Tibial nerve (tissue), 4 donors: ENCODE results near the gene ZAR1L. TPM values are rescaled to one million over a fixed set of nuclear protein-coding genes. Genes with fewer than 3 reads are reported as not detected.

Experiments used
- DNase-seq, 2 donors: peaks; one replicate each; pipeline ENCODE4 v3.0.0-alpha.2; 2019; ENCODE audit warnings: low spot score in 2 of 2
- H3K27ac ChIP-seq, 4 donors: fragments of 200-600 bp; sonication (generic) in 3 of 4; one replicate each; pipeline ENCODE4 v1.5.1; 2017 to 2019; ENCODE audit warnings: mild to moderate bottlenecking in 1 of 4
- H3K27me3 ChIP-seq, 2 donors: fragments of 200-600 bp; sonication (generic) in 1 of 2; one replicate each; pipeline versions ENCODE4 v1.5.1 to v1.6.0; 2017 to 2019
- H3K36me3 ChIP-seq, 3 donors: fragments of 200-600 bp; sonication (generic); one replicate each; pipeline ENCODE4 v1.5.1; 2018 to 2019
- H3K4me1 ChIP-seq, 4 donors: fragments of 200-600 bp; sonication (generic) in 3 of 4; one replicate each; pipeline ENCODE4 v1.5.1; 2017 to 2019
- H3K4me3 ChIP-seq, 4 donors: fragments of 200-600 bp; sonication (generic) in 3 of 4; one replicate each; pipeline ENCODE4 v1.5.1; 2017 to 2019; ENCODE audit warnings: mild to moderate bottlenecking in 1 of 4, moderate library complexity in 1 of 4
- H3K9me3 ChIP-seq, 4 donors: fragments of 200-600 bp; sonication (generic) in 3 of 4; one replicate each; pipeline ENCODE4 v1.5.1; 2017 to 2019
- CTCF ChIP-seq, 5 experiments: fragments of 200-600 bp in 3 of 5; fragments of 450-650 bp in 2 of 5; sonication (generic) in 3 of 5; IDR thresholded peaks; one replicate each; pipeline ENCODE4 v1.5.1; 2016 to 2019; ENCODE audit warnings: antibody characterized with exemption in 5 of 5, mild to moderate bottlenecking in 3 of 5, moderate library complexity in 2 of 5
- EP300 ChIP-seq, 2 donors: sonication (generic); formaldehyde crosslinking; IDR thresholded peaks; one replicate each; pipeline ENCODE4 v1.6.1; 2017; ENCODE audit warnings: antibody characterized with exemption in 2 of 2, mild to moderate bottlenecking in 1 of 2
- POLR2A ChIP-seq, 2 donors: fragments of 450-650 bp; IDR thresholded peaks; one replicate each; pipeline ENCODE4 v1.6.1; 2017; ENCODE audit warnings: antibody characterized with exemption in 2 of 2, mild to moderate bottlenecking in 2 of 2, moderate library complexity in 2 of 2
- WGBS, 2 donors: methylation state at CpG; one replicate each; pipeline ENCODE4 v1.1.5; 2018; 5-methylcytosine and 5-hydroxymethylcytosine counted together
- total RNA-seq, 4 donors: library from RNA; depleted of rRNA; stranded (reverse); fragments of >200 nt; gene quantifications; one replicate each; pipeline ENCODE4 v1.1.0, GENCODE V29; 2016

The ZAR1L gene
- total RNA-seq, 4 donors from 2014 or later: 0.42 TPM; not detected in 3

- no peaks in the 10 kb centered on the region for H3K36me3 ChIP-seq
- H3K27ac ChIP-seq: no peak overlapping the region
- TF ChIP-seq POLR2A (IDR thresholded peaks at IDR 0.05) (no peak), CTCF (IDR thresholded peaks at IDR 0.05) (no peak), EP300 (IDR thresholded peaks at IDR 0.05) (no peak)
- H3K4me1 ChIP-seq: no peaks in the 10 kb centered on the region
- no peak overlapping the region for H3K4me3 ChIP-seq
- no peaks in the 10 kb centered on the region for H3K27me3 ChIP-seq
- 88 to 92% methylated on average over 3 of the region's 3 CpGs for WGBS, 2 donors
- DNase-seq: no peak
- H3K9me3 ChIP-seq: no peaks in the 10 kb centered on the region
Measured at GRCh38 chr13:32340914-32341313, 25.8 kb upstream of the ZAR1L start.

GRCh38 chr13:32334671-32335070 is 19.5 kb upstream of the ZAR1L start:
- Histone ChIP-seq H3K4me1 (no peaks in the 10 kb centered on the region), H3K9me3 (no peaks in the 10 kb centered on the region), H3K36me3 (no peaks in the 10 kb centered on the region), H3K27ac (no peak overlapping the region), H3K4me3 (no peak overlapping the region), H3K27me3 (no peaks in the 10 kb centered on the region)
- TF ChIP-seq EP300 (IDR thresholded peaks at IDR 0.05): no peak
- no peak for TF ChIP-seq POLR2A (IDR thresholded peaks at IDR 0.05)
- TF ChIP-seq CTCF (IDR thresholded peaks at IDR 0.05): no peak
- 87 to 95% methylated on average over 2 of the region's 2 CpGs for WGBS, 2 donors
- no peak for DNase-seq

GRCh38 chr13:32330441-32330840 is 15.3 kb upstream of the ZAR1L start:
- Histone ChIP-seq H3K4me3 (no peak overlapping the region), H3K27me3 (no peaks in the 10 kb centered on the region), H3K27ac (no peak overlapping the region), H3K9me3 (no peaks in the 10 kb centered on the region), H3K4me1 (no peaks in the 10 kb centered on the region), H3K36me3 (no peaks in the 10 kb centered on the region)
- WGBS, 2 donors: 89 to 91% methylated on average over 2 of the region's 2 CpGs
- no peak for DNase-seq
- no peak for TF ChIP-seq EP300 (IDR thresholded peaks at IDR 0.05)
- TF ChIP-seq POLR2A (IDR thresholded peaks at IDR 0.05): no peak
- no peak for TF ChIP-seq CTCF (IDR thresholded peaks at IDR 0.05)

GRCh38 chr13:32323912-32324311 is 8.7 kb upstream of the ZAR1L start:
- no peak for DNase-seq
- no peak overlapping the region for H3K27ac ChIP-seq
- no peaks in the 10 kb centered on the region for H3K36me3 ChIP-seq
- TF ChIP-seq CTCF (IDR thresholded peaks at IDR 0.05): no peak
- TF ChIP-seq EP300 (IDR thresholded peaks at IDR 0.05): no peak
- no peak for TF ChIP-seq POLR2A (IDR thresholded peaks at IDR 0.05)
- H3K9me3 ChIP-seq: no peaks in the 10 kb centered on the region
- no peak overlapping the region for H3K4me3 ChIP-seq
- no peaks in the 10 kb centered on the region for H3K4me1 ChIP-seq
- no peaks in the 10 kb centered on the region for H3K27me3 ChIP-seq

GRCh38 chr13:32320528-32320927 is 5.4 kb upstream of the ZAR1L start:
- no peak overlapping the region for H3K27ac ChIP-seq
- peaks cover 0 to 6% (median 0%) of the 10 kb centered on the region in 4 donors for H3K4me1 ChIP-seq
- 75 to 88% methylated on average over 4 of the region's 4 CpGs for WGBS, 2 donors
- H3K36me3 ChIP-seq: no peaks in the 10 kb centered on the region
- H3K4me3 ChIP-seq: no peak overlapping the region
- no peaks in the 10 kb centered on the region for H3K27me3 ChIP-seq
- no peaks in the 10 kb centered on the region for H3K9me3 ChIP-seq
- no peak for TF ChIP-seq EP300 (IDR thresholded peaks at IDR 0.05)
- TF ChIP-seq CTCF (IDR thresholded peaks at IDR 0.05): no peak
- no peak for TF ChIP-seq POLR2A (IDR thresholded peaks at IDR 0.05)
- DNase-seq: no peak
